NCI-H2171 (cell line): ENCODE results near the gene PRAMEF14.
"Not testable (repeated sequence)": the region's sequence is repeated elsewhere in the genome, so short reads cannot be mapped to it uniquely, and the experiment has no call there.

Experiments
- DNase-seq: peaks from one replicate; lab custom pipeline; 2025; lab: John Stamatoyannopoulos, UW

The PRAMEF14 gene, protein sequence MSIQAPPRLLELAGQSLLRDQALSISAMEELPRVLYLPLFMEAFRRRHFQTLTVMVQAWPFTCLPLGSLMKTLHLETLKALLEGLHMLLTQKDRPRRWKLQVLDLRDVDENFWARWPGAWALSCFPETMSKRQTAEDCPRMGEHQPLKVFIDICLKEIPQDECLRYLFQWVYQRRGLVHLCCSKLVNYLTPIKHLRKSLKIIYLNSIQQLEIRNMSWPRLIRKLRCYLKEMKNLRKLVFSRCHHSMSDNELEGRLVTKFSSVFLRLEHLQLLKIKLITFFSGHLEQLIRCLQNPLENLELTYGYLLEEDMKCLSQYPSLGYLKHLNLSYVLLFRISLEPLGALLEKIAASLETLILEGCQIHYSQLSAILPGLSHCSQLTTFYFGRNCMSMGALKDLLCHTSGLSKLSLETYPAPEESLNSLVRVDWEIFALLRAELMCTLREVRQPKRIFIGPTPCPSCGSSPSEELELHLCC

DNA sequence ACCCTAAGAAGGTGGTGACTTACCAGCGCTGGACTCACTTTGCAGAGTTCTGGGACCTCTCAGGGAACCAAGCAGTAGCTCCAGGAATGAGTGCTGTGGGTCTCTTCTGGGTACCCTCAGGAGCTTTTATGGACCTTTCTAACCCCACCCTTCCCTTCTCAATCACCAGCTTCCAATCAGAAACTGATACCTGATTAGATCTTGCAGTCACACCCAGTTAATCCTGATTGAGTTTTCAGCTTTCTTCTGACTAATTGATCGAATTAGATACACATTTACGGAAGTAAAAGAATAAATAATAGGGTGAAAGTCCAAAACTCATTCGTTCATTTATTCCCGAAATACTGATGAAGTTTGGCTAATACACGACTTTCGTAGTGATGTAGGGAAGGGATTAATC is at the start of gene PRAMEF14:
Gene PRAMEF14 (minus strand): TSS at position 101 of the 400 bp plus-strand sequence. CDS start 1,820 bp downstream, outside the sequence.
- not testable (repeated sequence) for DNase-seq

DNA sequence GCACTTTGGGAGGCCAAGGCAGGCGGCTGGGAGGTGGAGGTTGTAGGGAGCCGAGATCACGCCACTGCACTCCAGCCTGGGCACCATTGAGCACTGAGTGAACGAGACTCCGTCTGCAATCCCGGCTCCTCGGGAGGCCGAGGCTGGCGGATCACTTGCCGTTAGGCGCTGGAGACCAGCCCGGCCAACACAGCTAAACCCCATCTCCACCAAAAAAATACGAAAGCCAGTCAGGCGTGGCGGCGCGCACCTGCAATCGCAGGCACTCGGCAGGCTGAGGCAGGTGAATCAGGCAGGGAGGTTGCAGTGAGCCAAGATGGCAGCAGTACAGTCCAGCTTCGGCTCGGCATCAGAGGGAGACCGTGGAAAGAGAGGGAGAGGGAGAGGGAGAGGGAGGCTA is 48.4 kb upstream of the PRAMEF14 start:
- DNase-seq: not testable (repeated sequence)

DNA sequence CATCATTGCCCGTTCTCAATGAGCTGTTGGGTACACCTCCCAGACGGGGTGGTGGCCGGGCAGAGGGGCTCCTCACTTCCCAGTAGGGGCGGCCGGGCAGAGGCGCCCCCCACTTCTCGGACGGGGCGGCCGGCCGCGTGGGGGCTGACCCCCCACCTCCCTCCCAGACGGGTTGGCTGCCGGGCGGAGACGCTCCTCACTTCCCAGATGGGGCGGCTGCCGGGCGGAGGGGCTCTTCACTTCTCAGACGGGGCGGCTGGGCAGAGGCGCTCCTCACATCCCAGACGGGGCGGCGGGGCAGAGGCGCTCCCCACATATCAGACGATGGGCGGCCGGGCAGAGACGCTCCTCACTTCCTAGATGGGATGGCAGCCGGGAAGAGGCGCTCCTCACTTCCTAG is 47.8 kb upstream of the PRAMEF14 start:
- DNase-seq: not testable (repeated sequence)

DNA sequence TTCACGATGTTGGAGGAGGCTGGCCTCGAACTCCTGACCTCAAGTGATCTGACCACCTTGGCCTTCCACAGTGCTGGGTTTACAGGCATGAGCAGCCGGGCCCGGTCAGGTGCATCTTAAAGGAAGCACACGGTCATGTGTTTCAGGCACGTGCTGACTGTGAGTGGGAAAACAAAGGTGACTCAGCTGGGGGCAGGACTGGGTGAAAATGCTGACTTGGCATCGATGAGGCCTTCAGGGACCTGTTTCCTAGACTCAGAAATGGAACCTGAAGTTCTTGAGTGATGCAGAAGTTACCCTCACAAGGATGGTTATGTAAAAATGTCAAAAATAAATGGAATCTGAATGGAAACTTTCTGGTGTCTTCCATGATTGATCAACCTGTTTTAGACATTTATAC is 46.1 kb upstream of the PRAMEF14 start:
- DNase-seq: not testable (repeated sequence)

DNA sequence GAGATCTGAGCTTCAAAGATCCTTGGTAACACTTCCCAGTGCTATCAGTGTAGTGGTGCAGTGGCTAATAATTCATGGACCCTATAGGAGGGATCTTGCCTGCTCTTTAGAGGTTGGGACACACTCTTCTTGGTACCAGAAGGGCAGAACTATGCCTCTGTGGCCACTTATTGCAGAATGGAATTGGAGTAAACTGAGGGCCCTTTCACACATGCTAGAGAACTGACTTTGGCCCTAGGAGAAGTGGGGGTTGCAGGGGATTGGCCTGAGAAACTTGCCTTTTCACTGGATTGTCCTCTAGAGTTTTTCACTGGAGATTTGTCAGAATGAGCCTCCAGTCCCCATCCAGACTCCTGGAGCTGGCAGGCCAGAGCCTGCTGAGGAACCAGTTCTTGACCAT is 42.4 kb upstream of the PRAMEF14 start, which contains the start of gene PRAMEF17:
Gene PRAMEF17 (plus strand): TSS at position 301 of the 400 bp plus-strand sequence. CDS start 26 bp downstream, at position 327.
- not testable (repeated sequence) for DNase-seq

DNA sequence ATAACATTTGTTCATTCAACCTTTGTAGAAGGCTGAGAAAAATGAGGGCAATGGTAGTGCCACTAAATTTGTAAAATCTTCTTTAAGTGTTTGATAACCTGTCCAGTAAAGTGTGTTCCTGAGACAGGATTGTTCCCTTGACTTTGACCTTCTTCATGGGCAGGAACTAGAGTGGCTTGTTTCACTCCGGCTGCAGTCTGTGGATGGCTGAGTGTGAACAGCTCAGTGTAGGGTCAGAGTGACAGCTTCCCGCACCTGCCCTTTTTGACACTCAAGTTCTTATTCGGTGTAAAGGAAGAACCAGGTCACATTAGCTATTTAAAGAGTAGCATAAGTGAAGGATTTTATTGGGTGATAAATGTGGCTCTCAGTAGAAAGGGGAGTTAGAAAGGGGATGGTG is 33.4 kb upstream of the PRAMEF14 start:
- DNase-seq: not testable (repeated sequence)

DNA sequence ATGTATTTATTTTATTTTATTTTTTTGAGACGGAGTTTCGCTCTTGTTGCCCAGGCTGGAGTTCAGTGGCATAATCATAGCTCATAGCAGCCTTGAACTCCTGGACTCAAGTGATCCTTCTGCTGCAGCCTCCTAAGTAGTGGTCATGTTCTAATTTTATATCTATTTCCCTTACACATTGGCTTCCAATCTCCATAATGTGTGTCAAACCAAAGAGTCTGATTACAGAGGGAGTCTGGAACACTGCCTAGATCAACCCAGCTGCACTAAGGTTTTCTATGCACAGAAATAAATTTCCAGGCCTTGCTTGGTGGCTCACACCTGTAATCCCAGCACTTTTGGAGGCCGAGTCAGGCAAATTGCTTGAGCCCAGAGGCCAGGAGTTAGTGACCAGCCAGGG is 32.0 kb upstream of the PRAMEF14 start:
- not testable (repeated sequence) for DNase-seq

DNA sequence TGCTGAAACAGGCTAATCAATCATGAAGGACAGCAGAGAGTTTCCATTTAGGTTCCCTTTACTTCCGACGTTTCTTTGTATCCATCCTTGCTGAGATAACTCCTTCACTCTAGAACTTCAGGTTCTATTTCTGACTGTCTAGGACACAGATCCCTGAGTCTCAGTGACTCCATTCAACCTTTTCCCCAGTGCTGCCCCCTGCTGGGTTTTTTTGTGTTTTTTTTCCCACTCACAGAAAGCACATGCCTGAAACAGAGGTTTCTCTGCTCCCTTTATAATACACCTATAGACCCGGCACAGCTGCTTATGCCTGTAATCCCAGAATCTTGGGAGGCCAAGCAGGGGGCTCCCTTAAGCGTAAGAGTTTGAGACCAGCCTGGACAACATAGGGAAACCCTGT is 21.6 kb upstream of the PRAMEF14 start:
- not testable (repeated sequence) for DNase-seq

DNA sequence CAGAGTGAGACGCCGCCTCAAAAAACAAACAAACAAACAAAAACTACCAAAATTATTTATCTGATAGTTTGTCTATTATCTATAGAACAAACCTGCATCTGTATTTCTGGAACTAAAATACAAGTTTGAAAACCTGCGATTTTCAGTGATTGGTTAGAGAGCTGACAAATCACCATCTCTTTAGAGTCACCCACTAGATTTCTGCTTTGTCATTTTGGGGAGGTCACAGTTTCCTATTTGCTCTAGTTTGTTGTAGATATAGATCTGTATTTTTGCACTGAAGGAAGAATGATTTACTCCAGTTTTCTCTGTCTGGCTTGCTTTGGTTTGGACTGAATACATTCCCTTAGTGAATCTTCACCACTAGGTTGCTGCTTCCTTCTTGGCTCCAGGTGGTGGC is 19.6 kb upstream of the PRAMEF14 start:
- DNase-seq: not testable (repeated sequence)

DNA sequence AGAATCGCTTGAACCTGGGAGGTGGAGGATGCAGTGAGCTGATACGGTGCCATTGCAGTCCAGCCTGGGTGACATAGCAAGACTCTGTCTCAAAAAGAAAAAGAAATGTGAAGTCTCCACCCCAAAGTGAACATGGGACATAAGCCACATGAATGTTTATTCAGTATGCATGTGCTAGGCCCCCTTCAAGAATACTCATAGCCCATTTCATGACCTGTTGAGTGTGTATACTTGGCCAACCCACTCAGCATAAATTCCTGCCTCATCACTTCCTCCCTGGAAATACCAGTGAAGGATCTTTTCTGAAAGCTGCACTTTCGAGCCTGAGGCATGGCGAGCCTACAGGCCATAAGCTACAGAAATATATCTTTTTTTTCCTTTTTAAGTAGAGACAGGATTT is 18.0 kb upstream of the PRAMEF14 start:
- DNase-seq: not testable (repeated sequence)

DNA sequence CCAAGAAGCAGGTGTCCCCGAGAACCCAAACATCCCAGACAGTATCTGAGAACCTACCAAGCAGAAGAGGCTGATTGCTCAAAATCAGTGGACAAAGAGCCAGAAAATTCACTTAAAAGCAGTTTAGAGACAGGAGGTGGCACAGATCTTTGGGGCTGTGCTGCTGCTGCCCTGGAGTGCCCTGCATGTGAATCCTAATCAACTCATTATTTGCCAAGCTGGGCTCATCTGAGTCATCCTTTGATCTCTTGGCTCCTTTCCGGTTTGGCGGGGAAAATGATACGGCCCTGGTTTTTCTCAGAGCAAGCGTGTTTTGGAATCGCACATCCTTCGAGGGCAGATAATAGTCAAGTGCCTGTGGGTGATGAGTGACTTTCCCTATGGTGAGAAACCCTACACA is 15.4 kb upstream of the PRAMEF14 start:
- not testable (repeated sequence) for DNase-seq

DNA sequence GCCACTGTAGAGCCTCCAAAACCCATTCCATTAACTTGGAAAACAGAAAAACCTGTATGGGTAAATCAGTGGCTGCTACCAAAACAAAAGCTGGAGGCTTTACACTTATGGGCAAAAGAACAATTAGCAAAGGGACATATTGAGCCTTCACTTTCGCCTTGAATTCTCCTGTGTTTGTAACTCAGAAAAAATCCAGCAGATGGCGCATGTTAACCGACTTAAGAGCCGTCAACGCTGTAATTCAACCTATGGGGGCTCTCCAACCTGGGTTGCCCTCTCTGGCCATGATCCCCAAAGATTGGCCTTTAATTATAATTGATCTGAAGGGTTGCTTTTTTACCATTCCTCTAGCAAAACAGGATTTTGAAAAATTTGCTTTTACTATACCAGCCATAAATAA is 9.8 kb upstream of the PRAMEF14 start:
- peak; percentile 35 for DNase-seq

DNA sequence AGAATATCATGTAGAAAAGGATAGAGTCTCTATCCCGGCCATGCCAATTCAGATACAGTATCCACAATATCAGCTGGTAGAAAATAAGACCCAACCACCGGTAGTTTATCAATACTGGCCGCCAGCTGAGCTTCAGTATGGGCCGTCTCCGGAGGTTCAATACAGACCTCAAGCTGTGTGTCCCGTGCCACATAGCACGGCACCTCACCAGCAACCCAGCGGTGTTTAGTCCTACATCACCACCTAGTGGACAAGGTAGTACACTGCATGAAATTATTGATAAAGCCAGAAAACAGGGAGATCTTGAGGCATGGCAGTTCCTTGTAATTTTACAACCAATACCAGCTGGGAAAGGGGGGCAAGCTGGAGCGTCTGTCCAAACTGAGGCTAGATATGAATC is 7.5 kb upstream of the PRAMEF14 start:
- not testable (repeated sequence) for DNase-seq

DNA sequence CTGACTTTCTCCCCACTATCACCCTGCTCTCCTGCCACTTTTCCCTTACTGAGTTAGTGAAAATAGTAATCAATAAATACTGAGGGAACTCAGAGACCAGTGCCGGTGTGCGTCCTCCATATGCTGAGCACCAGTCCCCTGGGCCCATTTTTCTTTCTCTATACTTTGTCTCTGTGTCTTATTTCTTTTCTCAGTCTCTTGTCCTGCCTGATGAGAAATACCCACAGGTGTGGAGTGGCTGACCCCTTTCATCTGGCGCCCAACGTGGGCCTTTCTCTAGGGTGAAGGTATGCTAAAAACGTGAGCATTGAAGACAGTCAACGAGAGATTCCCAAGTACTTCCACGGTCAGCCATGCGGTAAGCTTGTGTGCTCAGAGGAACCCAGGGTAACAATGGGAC is 6.5 kb upstream of the PRAMEF14 start:
- DNase-seq: not testable (repeated sequence)

DNA sequence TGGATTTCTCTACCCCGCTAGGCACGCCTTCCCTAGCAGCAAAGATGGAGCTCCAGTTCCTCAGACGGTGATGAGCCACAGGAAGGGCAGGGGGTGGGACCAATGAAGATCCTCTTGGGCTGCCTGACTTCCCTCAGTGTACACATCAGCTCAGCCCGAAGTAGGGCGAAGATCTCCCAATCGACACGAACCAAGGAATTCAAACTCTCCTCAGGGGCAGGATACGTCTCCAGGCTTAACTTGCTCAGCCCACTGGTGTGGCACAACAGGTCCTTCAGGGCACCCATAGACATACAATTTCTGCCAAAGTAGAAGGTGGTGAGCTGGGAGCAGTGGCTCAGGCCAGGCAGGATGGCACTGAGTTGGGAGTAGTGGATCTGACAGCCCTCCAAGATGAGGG is 4.4 kb downstream of the PRAMEF14 start:
- not testable (repeated sequence) for DNase-seq

DNA sequence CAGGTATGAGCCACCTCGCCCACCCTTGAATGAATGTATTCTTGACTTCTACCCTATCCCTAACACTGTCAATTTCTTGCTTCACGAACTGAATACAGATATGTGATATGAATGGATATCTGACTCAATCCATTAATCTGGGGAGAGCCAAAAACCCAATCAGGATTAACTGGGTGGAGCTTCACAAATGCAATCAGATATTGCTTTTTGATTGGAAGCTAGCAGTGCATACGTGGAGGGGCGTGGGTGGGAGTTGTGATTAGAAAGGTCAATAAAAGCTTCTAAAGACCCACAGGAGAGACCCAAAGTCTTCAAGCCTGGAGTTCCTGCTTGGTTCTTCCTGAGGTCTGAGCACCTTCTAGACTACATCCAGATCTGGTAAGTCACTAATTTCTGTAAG is 31.7 kb downstream of the PRAMEF14 start, which contains the start of gene PRAMEF15:
Gene PRAMEF15 (plus strand): TSS at position 301 of the 400 bp plus-strand sequence. CDS start 2,827 bp downstream, outside the sequence.
- DNase-seq: not testable (repeated sequence)

DNA sequence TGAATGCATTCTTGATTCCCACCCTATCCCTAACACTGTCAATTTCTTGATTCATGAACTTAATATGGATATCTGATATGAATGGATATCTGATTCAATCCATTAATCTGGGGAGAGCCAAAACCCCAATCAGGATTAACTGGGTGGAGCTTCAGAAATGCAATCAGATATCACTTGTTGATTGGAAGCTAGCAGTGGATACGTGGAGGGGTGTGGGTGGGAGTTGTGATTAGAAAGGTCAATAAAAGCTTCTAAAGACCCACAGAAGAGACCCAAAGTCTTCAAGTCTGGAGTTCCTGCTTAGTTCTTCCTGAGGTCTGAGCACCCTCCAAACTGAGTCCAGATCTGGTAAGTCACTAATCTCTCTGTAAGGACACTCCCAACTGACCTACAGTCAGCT is 43.7 kb downstream of the PRAMEF14 start, which contains the start of gene PRAMEF33:
Gene PRAMEF33 (plus strand): TSS at position 301 of the 400 bp plus-strand sequence. CDS start 2,416 bp downstream, outside the sequence.
- DNase-seq: not testable (repeated sequence)

DNA sequence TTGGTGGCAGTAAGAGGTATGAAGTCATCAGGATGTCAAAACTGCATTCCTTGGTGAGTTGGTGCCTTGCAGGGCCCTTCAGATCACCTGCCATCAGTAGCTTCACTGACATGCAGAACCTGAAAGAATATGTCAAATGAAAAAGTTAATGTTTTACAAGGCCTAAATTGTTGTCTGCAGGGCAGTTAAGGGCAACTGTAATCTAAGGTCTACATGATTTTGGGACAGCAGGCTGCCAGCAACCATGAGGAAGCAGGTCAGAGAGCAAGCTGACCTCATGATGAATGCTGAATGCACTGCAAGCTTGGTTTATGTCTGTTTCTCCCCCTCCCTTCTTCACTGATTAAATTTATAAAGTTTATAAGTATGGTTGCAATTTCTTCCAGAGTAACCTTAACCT is 44.7 kb downstream of the PRAMEF14 start:
- not testable (repeated sequence) for DNase-seq

DNA sequence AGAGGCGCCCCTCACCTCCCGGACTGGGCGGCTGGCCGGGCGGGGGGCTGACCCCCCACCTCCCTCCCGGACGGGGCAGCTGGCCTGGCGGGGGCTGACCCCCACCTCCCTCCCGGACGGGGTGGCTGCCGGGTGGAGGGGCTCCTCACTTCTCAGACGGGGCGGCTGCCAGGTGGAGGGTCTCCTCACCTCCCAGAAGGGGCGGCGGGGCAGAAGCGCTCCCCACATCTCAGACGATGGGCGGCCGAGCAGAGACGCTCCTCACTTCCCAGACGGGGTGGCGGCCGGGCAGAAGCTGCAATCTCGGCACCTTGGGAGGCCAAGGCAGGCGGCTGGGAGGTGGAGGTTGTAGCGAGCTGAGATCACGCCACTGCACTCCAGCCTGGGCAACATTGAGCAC is 48.2 kb downstream of the PRAMEF14 start:
- not testable (repeated sequence) for DNase-seq

DNA sequence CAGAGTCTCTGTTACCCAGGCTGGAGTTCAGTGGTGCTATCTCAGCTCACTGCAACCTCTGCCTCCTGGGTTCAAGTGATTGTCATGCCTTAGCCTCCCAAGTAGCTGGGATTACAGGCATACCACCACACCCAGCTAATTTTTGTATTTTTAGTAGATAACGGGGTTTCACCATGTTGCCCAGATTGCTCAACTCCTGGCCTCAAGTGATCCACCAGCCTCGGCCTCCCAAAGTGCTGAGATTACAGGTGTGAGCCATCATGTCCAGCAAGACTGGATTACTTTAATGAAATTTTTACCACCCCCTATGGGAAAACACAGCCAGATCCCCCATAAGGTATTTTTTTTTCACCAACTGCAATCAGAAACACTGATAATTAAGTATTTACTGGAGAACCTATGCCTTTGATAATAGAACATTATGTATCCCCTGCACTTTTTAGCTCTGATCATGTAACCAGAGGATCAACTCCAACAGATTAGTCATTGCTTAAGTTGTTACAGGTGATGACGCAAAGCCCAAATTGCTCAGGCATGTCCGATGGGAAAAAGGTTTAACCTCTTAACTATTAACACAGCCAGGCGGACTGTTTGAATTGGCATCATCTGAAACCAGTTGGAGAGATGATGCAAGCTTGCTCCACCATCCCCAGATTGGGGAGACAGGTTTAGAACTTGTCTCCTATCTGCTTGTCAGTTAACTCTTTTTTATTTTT is 49.6 kb downstream of the PRAMEF14 start:
- DNase-seq: not testable (repeated sequence)
